GM21381 (cell line): ENCODE measurements around the gene CLN6.
A peak's percentile ranks its signal among the peaks of the same experiment; 100 is the strongest.

Experiments used
- ATAC-seq: cut with Tn5 transposase; IDR thresholded peaks from one replicate; pipeline ENCODE4 v1.9.1; 2021; ENCODE audit warnings: mild to moderate bottlenecking, moderate library complexity; ENCODE audit not compliant: unreplicated experiment

CLN6 gene

DNA sequence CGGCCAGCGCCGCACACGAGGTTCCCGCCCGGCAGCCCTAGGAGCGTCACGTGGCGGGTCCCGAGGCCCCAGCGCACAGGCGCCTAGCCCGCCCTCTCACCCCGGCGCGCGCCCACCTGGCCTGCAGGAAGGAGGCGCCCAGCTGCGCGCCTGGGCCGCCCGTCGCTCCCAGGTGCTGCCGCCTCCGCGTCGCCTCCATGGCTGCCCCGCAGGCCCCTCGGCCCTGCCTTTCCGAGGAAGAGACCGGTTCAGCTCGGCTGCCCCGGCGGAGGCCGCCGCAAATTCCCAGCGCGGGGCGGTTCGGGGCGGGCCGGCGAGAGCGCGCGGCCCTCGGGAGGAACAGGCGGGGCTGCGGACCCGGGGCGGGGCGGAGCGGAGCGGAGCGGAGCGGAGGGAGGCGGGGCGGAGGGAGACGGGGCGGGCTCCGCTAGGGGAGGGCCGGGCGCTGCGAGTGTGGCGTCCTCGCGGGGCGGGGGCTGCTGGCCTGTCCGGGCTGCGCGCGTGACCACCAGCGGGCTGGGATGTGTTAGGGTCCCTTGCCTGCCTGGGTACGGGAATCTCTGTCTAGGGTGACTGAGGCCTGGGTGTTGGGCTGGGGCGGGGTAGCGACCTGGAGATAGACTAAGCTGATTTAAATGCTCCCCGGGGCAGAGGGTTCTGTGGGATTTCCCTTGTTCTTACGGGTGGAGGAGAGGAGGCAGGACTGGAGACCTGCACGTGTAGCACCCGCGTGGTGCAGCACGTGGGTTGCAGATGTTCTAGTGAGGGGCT is at the start of gene CLN6:
Gene CLN6 (minus strand): TSS at position 343 of the 771 bp plus-strand sequence. CDS start 144 bp downstream, at position 199.
- peak; percentile 74 for ATAC-seq

DNA sequence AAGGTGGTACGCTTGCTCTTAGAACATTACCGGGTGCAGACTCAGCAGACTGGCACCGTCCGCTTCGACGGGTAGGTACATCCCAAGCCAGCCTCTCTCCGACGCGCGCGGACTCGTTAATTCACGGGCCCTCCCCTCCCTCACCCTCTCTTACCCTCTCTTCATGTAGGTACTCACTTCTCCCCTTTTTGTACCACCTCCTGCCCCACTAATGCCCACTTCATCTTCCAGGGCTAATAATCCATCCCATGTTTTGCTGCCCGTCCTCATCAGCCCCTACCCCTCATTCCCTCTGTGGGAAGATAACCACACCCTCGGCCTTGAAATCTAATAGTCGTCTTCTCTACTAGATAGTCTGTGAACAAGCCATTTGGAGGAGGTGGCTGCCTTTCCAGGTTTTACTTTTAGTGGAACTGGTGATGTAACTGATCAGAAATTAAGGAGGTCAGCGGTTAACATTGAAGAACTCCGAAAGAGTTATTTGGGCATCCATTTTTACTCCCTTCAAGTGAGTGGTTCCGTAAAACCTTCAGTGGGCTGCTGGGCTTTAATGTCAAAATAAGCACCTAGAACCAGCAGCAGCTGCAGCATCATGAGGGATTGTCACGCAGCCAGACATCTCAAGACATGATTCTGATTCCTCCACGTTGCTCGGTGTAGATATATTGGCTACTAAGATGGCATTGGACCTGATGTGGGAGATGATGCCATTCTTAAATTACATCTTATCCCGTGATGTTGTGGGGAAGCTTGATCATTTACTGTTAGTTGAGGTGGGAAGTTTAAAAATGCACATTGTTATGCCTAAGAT is 49.3 kb upstream of the CLN6 start:
- ATAC-seq, result peak; percentile 7

DNA sequence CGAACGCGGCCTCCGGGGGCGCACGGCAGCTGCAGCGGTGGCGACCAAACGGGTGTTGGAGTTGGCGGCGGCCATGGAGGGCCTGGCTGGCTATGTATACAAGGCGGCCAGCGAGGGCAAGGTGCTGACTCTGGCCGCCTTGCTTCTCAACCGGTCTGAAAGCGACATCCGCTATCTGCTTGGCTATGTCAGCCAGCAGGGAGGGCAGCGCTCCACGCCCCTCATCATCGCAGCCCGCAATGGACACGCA is 48.7 kb upstream of the CLN6 start:
- ATAC-seq, result no peak

DNA sequence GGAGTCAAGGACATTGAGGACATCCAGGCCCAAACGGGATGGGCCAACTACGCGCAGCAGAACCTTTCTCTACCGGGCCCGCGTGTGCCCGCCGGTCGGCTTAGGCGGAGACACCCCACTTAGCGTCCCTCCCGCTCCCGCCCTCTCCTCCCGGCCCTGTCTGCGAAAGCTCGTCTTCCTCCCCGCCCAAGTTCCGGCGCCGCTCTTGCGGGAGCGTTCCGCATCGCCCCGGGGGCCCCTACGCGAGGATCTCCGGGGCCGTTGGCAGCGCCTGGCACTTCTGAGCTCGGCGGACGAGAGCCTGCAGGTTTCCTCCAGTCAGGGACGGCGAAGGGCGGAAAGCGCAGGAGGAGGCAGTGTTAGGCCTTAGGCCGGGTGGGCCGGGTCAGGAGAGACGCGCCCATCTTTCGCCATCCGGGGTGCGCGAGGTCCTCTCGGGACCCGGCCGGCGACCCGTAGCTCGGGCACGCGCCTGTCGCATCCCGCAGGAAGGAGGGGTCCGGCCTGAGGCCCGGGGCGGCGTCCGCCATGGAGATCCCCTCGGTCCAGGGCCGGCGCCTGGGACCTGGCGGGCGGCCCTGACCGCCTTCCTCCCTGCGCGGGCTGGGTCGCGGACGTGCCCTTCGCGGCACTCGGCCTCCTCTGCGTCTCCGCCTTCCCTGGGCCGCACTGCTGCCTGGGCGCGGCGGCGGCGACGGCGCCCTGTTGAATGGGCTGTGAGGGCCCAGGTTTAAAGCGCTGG is 48.2 kb upstream of the CLN6 start, which contains the start of gene FEM1B:
Gene FEM1B (plus strand): TSS at position 143 of the 742 bp plus-strand sequence. CDS start 673 bp downstream, outside the sequence.
- peak; percentile 79 for ATAC-seq

DNA sequence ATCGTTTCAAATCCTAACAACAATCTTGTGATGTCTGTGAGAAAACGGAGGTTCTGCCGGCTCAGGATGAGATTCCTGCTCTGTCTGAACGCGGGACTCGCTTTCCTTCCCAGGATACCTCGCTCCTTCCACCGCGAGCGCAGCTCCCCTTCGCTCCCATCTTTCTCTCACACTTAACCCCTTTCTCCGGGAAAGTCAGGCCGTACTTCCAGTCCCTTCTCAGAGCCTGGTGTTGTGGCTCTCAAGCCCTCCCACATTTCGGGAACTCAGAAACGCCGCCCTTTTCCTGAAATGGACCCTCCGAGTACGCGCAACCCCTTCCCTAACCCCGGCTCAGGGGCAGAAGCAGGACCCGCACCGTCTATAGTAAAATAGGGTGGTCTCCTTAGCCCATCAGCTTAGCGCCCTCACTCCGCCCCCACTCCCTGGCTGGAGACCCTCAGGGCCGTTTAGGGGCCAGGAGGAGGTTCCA is 47.6 kb upstream of the CLN6 start:
- no peak for ATAC-seq

DNA sequence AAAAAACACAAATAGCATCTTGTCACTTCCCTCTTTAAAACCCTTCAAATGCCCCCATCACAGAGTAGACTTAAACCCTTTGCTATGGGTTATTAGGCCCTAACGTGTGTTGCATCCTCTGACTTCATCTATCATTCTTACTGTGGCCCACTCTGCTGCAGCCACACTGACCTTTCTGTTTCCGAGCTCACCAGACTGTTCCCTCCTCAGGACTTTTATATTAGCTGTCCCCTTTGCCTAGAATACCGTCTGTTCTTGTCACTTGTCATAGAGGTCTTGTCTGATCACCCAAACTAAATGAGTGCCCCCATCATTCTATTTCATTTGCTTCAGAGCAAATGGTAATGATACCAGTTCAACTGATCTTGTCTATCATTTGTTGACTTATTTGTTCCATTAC is 47.1 kb upstream of the CLN6 start:
- ATAC-seq, result no peak

DNA sequence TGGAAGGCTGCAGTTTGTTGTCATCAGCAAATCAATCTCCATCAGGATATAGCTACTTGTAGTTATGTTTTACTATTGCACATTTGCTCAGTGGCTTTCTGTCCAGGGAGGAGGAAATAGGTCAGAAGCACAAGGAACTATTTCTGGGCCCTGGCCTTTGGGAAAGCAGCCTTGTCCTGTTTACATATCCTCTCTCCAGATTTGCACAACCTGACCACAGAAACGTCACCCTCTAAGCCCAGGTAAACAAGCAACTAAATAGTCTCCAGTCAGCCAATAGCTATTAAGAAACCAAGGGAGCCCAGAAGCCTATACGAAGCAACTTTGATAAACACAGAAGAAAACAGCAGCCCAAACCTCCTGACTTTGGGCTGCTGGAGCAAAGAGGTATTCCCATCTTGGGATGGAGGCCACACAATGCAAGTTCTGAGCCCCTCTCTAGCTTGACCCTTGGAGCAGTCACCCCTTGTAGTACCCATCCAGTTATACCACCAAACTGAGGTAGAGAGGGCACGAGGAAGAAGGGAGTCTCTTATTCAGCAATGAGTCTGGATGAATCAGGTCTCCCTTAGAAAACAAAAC is 45.7 kb upstream of the CLN6 start:
- no peak for ATAC-seq

DNA sequence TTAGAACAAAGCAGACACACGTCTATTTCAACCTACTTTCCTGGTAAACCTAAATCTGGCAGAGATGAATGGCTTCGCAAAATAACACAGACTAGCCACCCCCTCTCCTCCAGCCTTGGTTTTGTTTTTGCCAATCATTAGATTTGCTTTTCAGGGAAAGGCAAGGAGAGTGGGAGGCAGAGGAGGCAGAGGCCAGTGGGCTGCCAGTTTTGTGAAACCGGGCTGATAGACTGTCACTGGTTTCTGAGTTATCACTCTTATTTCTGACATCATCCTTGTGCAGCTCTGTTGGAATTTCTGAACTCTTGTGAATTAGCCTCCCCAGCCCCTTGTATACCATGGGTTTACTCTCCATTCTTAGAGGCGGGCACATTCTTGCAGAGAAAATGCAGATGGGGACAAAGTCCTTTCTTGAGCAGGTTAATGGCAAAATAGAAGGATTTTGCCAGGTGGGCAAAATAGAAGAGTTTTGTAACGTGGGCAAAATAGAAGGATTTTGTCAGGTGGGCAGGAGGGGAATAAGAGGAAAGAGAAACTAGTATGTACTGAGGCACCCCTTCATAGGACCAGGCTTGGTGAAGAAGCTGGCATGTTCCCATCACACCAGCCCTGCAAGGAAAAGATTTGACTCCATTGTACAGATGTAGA is 44.8 kb upstream of the CLN6 start:
- ATAC-seq, result no peak

DNA sequence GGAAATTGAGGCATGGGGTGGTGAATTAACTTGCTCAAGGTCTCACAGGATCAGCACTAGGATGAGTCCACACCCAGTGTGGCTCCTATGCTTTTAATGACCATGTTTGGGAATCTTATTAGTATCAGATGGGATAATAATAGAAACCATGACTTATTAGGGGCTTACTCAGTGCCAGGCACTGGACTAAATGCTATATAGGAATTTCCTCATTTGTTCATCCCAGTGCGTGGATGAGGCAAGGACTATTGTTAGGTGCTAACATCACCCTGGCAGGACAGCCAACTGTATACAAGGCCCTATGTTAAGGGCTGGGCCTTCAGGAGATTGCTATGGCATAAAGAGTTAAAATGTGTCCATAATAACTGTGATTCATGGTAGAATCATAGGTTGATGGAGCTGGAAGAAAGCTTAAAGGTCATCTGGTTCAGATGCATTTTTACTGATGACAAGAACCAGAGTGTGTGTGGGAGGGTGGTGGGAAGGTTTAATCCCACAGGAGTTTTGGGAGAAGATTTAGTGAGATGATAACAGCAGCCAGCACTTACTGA is 43.3 kb upstream of the CLN6 start:
- ATAC-seq, result no peak

DNA sequence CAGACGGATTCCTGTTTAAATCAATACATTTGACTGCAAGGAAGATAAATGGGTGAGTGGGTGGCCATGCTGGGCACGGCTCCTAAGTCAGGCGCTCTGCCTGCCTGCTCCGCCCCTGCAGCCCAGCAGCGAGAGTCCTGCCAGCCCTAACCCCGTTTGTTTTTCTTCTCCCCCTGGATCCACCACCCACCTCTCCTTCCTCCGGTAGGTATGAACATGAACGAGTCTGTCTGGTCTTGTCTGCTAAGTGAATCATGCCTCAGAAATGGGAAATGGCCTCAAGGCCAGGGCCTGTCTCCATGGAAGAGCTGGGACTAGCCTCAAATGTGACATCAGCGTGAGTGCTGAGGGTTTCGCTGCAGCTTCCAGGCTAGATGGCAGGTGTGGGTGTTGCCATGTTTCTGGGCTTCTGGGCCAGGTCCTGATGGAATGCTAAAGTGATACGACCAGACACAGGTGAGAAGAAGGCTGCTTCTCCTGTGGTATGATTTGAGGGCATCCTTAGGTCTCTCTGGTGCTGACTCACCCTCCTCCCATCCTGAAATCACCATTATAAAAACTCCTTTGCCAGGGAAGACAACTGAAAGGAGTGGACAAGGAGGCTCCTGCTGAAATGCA is 42.4 kb upstream of the CLN6 start:
- no peak for ATAC-seq

DNA sequence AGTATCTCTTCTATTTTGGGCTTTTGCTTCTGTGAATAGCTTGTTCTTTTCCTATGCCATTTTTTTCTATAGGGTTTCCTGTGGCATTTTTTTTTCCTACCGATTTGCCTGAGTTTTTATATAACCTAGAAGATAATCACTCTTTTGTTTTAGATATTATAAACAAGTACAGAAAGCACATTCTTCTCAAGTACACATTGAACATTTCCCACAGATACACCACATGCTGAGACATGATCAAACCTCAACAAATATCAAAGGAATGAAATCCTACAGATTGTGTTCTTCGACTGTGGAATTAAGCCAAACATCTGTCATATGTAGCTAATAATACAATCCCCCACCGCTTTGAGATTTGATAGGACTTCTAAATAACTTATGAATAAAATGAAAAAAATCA is 38.9 kb upstream of the CLN6 start:
- ATAC-seq, result no peak

DNA sequence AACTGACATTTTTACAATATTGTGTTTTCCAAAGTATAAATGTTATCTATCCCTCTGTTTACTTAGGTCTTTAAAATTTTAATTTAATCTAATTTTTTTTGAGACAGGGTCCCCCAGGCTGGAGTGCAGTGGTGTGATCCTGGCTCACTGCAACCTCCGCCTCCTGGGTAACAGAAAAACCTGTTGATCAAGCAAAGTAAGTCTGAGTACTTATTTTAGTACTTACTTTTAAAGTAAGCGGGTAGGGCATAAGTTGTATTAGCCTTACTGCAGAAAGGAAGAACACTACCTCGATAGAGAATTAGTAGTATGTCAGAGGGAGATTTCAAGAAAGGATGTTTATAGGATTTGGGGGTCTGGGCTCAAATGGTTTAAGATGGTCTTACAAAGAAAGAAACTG is 36.1 kb upstream of the CLN6 start:
- ATAC-seq, result no peak

DNA sequence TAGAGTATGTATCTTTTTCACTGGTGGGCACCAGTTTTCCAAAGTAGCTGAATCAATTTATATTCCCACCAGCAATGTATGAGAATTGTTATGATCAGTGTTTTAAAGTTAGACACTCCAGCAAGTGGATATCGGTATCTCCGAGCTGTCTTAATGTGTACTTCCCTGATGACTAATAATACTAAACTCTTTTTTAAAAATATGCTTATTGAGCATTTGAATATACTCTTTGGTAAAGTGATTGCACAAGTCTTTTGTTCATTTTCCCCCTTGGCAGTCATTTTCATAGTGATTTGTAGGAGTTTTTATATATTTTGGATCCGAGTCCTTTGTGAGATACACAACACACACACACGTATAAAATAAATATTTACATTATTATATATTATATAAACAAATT is 35.6 kb upstream of the CLN6 start:
- no peak for ATAC-seq

DNA sequence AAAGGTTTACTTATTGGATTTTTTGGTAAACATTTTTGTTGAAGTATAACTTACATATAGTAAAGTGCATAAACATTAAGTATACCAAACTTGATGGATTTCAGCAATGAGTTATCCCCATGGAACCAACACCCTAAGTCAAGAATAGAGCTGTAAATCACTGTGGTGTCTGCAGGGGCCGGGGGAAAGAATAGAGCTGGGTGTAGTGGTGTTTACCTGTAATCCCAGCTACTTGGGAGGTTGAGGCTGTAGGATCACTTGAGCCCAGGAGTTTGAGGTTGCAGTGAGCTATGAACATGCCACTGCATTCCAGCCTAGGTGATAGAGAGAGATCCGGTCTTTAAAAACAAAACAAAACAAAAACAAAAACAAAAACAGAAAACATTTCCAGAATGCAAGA is 34.8 kb upstream of the CLN6 start:
- ATAC-seq, result no peak

DNA sequence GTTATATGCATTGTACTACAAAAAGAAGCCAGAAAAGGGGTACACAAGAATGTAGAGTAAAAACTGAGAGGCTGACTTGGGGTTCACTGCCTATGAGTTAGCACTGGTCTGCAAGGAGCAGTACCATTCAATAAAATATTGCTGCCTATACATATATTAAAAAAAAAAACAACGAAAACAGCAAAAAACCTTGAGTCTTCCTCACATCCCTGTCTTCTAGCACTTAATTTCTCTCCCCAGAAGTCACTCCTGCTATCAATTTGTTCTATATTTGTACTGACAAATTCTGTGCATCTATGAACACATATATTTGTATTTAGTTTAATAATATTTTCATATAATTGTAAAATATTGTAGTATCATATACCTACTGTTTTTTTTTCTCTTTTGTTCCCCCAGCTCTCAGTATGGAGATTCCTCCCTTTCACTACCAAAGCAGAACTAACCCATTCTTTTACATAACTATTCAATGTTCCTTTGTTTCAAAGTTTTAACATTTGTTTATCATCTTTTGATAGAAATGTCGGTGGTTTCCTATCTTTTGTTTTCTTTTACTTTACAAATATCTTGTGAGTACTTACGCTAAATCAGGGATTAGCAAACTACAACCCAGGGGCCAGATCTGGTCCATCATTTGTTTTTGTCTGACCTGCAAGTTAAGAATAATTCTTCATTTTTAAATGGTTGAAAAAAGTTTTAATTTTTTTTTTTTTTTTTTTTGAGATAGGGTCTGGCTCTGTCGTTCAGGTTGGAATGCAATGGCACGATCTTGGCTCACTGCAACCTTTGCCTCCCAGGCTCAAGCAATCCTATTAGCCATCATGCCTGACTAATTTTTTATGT is 33.2 kb upstream of the CLN6 start:
- no peak for ATAC-seq

DNA sequence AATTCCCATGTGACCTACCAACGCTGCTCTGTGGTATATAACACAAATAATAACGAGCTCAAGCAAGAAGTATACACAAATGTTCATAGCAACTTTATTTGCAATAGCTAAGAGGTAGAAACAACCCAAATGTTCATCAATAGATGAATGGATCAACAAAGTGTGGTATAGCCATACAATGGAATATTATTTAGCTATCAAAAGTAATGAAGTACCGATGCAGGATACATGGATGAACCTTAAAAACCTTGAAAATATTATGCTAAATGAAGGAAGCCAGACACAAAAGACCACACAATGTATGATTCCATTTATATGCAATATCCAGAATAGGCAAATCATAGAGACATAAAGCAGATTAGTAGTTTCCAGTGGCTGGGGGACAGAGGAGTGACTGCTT is 32.5 kb upstream of the CLN6 start:
- ATAC-seq, result no peak

DNA sequence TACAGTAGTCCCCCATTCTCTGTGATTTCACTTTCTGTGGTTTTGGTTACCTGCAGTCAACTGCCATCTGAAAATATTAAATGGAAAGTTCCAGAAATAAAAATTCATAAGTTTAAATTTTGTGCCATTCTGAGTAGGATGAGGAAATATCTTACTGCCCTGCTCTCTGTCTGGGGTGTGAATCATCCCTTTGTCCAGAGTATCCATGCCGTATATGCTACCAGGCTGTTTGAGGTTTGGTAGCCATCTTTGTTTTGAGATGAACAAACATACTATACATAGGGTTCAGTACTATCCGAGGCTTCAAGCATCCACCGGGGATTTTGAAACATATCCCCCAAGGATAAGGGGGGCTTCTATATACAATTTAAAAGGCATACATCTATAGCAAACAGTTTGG is 31.7 kb upstream of the CLN6 start:
- ATAC-seq, result no peak

DNA sequence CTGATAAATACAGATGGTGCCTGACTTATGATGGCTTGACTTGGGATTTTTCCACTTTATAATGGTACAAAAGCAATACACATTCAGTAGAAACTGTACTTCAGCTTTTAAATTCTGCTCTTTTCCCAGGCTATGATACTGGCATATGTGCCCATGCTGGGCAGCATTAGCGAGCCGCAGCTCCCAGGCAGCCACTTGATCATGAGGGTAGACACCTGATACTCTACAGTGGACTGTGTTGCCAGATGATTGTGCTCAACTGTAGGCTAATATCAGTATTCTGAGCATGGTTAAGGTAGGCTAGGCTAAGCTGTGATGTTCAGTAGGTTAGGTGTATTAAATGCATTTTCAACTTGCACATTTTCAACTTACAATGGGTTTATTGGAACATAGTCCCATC is 30.4 kb upstream of the CLN6 start:
- ATAC-seq, result no peak

DNA sequence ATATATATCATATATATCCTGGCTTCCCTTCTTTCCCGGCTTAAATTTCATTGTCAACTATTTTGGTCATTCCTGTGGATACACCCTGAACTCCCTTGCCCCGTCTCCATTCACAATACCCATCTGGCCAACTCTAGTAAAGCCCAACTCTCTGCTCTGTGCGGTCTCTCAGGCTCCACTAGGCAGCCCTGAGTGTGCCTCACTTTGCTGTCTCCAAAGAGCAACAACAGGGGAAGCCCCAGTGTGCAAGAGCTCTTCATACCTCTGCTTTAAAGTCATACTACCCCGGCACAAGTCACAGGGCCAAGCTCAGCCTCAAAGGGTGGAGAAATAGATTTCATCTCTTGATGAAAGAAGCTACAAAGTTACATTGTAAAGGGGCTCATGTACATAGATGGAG is 29.2 kb upstream of the CLN6 start:
- no peak for ATAC-seq
